T-helper 17 cell (primary cell): Measurements from ENCODE around the gene AKAP14. TPM values are rescaled to one million over a fixed set of nuclear protein-coding genes. Genes with fewer than 3 reads are reported as not detected.
A peak's percentile ranks its signal among the peaks of the same experiment; 100 is the strongest.

Experiments
- ATAC-seq: fragments of 150-1000 bp; cut with Tn5 transposase; 2 replicates; pipeline ENCODE4 v1.10.0; 2021; ENCODE audit warnings: mild to moderate bottlenecking, moderate library complexity
- DNase-seq, 3 donors: peaks; one replicate each; pipeline versions ENCODE4 v3.0.0 to v3.0.0-alpha.2; 2020 to 2021
- H3K9me3 ChIP-seq: one replicate; pipeline ENCODE4 v1.7.0; 2013; ENCODE audit warnings: low read length, mild to moderate bottlenecking; ENCODE audit not compliant: control insufficient read depth, poor library complexity, severe bottlenecking
- H3K27ac Mint-ChIP-seq: one replicate; pipeline ENCODE4 v1.8.0; 2022; ENCODE audit warnings: mild to moderate bottlenecking, moderate library complexity, mixed read lengths
- H3K27me3 Mint-ChIP-seq: one replicate; pipeline ENCODE4 v1.8.0; 2022; ENCODE audit warnings: mixed read lengths
- H3K36me3 Mint-ChIP-seq: one replicate; pipeline ENCODE4 v1.8.0; 2022; ENCODE audit warnings: low read depth, mixed read lengths
- H3K4me1 Mint-ChIP-seq: one replicate; pipeline ENCODE4 v1.8.0; 2022; ENCODE audit warnings: mild to moderate bottlenecking, mixed read lengths
- H3K4me3 Mint-ChIP-seq: one replicate; pipeline ENCODE4 v1.8.0; 2022; ENCODE audit warnings: mild to moderate bottlenecking, moderate library complexity, mixed read lengths
- total RNA-seq, 4 donors: library from RNA in 2 of 4; stranded (reverse) in 2 of 4; gene quantifications; one replicate each; pipeline ENCODE4 v1.2.3 and lab custom pipeline; 2022 to 2026

AKAP14 gene
- total RNA-seq (not detected), total RNA-seq (lab: John Stamatoyannopoulos, UW) (0 reads per million in 2 donors)

DNA sequence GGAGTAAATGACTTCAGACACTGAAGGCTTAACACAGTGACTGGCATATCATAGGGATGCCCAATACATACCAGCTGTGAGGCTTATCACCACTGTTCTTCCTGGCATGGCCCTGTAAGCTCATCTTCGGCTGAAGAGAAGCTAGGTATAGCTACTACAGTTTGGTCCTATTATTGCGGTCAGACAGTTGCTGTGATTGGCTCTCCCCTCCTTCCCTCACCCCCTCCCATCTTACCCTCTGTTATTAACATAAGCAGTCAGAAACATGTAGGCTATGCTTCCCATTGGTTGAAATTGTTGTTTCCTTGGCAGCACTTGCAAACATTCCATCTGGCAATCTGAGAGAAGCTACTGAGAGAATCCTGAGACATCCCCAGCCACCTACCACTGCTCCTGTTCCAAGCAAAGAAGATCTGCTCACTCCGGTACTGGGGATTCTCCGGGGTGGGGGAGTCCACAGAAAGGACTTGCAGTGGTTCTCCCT is at the start of gene AKAP14:
AKAP14 (plus strand) TSS at position 51 of the 484 bp plus-strand sequence. CDS start 7,331 bp downstream, outside the sequence.
- ATAC-seq, result no peak
- Mint-ChIP-seq H3K4me1 (no peaks in the 10 kb centered on the region), H3K27me3 (no peaks in the 10 kb centered on the region)

GRCh38 chrX:119852382-119853353 is 43.0 kb upstream of the AKAP14 start, which contains the start of gene UPF3B:
Gene UPF3B, minus strand, starts transcription at chrX:119852963. Its CDS starts 35 bp downstream, at chrX:119852928.
- ATAC-seq, result peak; percentile 96
- H3K4me1 Mint-ChIP-seq, result peaks cover 12% of the 10 kb centered on the region
- H3K4me3 Mint-ChIP-seq, result peak within 1 kb of the TSS; percentile 100

More for the DNA sequence above, at the start of gene AKAP14:
- Mint-ChIP-seq H3K36me3 (no peaks in the 10 kb centered on the region), H3K4me3 (no peak within 1 kb of the TSS), H3K27ac (no peak within 1 kb of the TSS)
- no peaks in the 10 kb centered on the region for H3K9me3 ChIP-seq
- no peak for DNase-seq

GRCh38 chrX:119853444-119853843 is 42.2 kb upstream of the AKAP14 start:
- Mint-ChIP-seq H3K36me3 (peaks cover 4% of the 10 kb centered on the region), H3K4me3 (no peak overlapping the region), H3K27ac (peak overlapping the region; percentile 98), H3K4me1 (peaks cover 12% of the 10 kb centered on the region), H3K27me3 (peaks cover 5% of the 10 kb centered on the region)
- H3K9me3 ChIP-seq, result no peaks in the 10 kb centered on the region
- ATAC-seq, result no peak
- DNase-seq, result no peak

More at GRCh38 chrX:119852382-119853353, 43.0 kb upstream of the AKAP14 start, which contains the start of gene UPF3B:
- peak within 1 kb of the TSS; percentile 98 for H3K27ac Mint-ChIP-seq
- no peaks in the 10 kb centered on the region for H3K9me3 ChIP-seq
- peaks cover 5% of the 10 kb centered on the region for H3K27me3 Mint-ChIP-seq
- peaks cover 4% of the 10 kb centered on the region for H3K36me3 Mint-ChIP-seq
- DNase-seq, result peak; percentile 82 to 89 (median 85)

DNA sequence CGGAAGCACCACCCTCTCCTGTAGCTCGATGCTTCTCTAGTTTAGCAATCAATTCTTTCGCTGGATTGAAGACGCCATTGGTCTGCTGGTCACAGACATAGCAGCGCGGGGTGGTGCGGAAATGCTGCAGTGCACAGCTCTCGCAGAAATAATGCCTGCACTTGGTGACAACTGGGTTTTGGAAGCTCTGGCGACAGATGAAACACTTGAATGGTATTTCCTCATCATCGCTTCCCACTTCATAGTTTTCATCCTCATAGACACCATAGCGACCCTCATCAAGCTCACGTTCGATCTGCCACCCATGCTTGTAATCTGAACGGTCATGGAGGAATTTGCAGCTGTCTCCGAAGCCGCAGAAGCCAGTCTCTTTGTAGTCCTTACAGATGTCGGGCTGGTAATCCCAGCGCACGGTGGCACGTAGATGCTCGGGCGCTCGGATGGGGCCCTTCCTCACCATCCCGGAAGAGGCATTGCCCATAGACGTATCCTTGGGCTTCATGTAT is 25.0 kb upstream of the AKAP14 start:
- peak overlapping the region; percentile 99 for H3K27ac Mint-ChIP-seq
- H3K4me1 Mint-ChIP-seq, result peaks cover 11% of the 10 kb centered on the region
- H3K4me3 Mint-ChIP-seq, result peak overlapping the region; percentile 97
- H3K36me3 Mint-ChIP-seq, result no peaks in the 10 kb centered on the region
- no peaks in the 10 kb centered on the region for H3K27me3 Mint-ChIP-seq
- ATAC-seq (peak; percentile 25), DNase-seq (peak in 2 of 3 donors; percentile 10 to 13)
- H3K9me3 ChIP-seq, result no peaks in the 10 kb centered on the region

- Mint-ChIP-seq H3K27me3 (no peaks in the 10 kb centered on the region), H3K4me3 (peak overlapping the region; percentile 97), H3K4me1 (peaks cover 11% of the 10 kb centered on the region), H3K36me3 (no peaks in the 10 kb centered on the region), H3K27ac (peak overlapping the region; percentile 99)
- ATAC-seq, result peak; percentile 56
- no peak for DNase-seq
- no peaks in the 10 kb centered on the region for H3K9me3 ChIP-seq
These were observed 24.5 kb upstream of the AKAP14 start for GRCh38 chrX:119871245-119871598.

DNA sequence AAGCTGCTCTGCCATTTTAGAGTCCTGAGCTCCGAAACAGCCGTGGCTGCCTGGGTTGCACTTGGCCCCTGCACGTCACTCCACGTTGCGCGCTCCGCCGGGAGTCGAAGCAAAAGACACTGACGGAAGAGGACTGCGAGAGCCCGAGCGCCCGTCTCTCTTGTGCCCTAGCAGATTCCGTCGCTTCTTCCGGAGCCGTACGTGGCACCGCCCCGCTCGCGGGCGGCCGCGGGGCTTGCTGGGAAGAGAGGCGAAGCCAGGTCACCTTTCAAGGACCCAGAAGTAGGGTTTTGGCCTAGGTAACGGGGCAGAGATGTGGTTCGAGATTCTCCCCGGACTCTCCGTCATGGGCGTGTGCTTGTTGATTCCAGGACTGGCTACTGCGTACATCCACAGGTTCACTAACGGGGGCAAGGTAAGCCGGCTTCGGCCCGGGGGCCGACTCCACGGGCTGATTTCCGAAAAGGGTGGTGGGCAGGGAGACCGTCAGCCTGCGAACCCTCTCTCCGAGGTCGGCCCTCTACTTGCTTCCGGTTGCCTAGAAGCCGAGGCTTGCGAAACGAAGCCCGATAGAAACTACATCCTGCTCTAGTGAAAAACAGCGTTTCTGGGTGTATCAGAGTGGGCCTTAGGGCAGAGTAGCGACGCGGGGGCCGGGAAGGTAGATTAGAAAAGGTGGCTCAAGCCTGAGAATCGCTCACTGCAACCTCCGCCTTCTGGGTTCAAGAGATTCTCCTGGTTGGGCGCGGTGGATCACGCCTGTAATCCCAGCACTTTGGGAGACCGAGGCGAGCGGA is 23.9 kb upstream of the AKAP14 start, which contains the start of the genes NDUFA1 and RNF113A:
NDUFA1 (plus strand) TSS at position 234 of the 797 bp plus-strand sequence; CDS start at position 314, 80 bp downstream.
RNF113A (minus strand) TSS at position 135 of the 797 bp plus-strand sequence; CDS start at position 15, 120 bp downstream.
- peak within 1 kb of the TSS; percentile 97 for H3K4me3 Mint-ChIP-seq
- ATAC-seq (peak; percentile 91), DNase-seq (peak; percentile 69 to 76 (median 76))
- peaks cover 11% of the 10 kb centered on the region for H3K4me1 Mint-ChIP-seq
- no peaks in the 10 kb centered on the region for H3K36me3 Mint-ChIP-seq
- H3K27ac Mint-ChIP-seq, result peak within 1 kb of the TSS; percentile 99
- no peaks in the 10 kb centered on the region for H3K9me3 ChIP-seq
- no peaks in the 10 kb centered on the region for H3K27me3 Mint-ChIP-seq

DNA sequence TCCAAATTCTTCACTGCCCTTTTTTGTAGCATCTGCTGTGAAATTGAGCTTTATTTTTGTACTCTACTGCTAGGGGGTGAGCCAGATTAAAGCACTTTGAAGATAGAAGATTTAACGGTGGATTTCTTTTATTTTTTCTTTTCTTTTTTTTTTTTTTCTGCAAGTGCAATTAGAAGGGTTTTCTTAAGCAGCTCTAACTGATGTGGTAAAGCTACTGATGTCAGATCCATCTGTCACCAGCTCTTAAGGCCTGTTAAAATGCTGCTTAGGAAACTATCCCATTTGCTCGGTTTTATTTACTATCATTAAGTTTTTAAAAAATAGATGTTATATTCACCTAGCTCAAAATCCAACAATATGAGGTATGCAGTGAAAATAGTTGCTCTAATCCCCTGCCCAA is 17.0 kb upstream of the AKAP14 start:
- no peak for ATAC-seq
- H3K27ac Mint-ChIP-seq, result peak overlapping the region; percentile 85

GRCh38 chrX:119880076-119880475 is 15.6 kb upstream of the AKAP14 start:
- DNase-seq (no peak), ATAC-seq (no peak)
- no peaks in the 10 kb centered on the region for H3K36me3 Mint-ChIP-seq
- no peak overlapping the region for H3K4me3 Mint-ChIP-seq
- H3K9me3 ChIP-seq, result no peaks in the 10 kb centered on the region
- H3K27ac Mint-ChIP-seq, result peak overlapping the region; percentile 85
- peaks cover 7% of the 10 kb centered on the region for H3K4me1 Mint-ChIP-seq
- H3K27me3 Mint-ChIP-seq, result no peaks in the 10 kb centered on the region

More for the DNA sequence above, 17.0 kb upstream of the AKAP14 start:
- H3K4me1 Mint-ChIP-seq, result peaks cover 7% of the 10 kb centered on the region
- no peak overlapping the region for H3K4me3 Mint-ChIP-seq
- H3K36me3 Mint-ChIP-seq, result no peaks in the 10 kb centered on the region
- no peaks in the 10 kb centered on the region for H3K9me3 ChIP-seq
- no peak for DNase-seq
- H3K27me3 Mint-ChIP-seq, result no peaks in the 10 kb centered on the region

DNA sequence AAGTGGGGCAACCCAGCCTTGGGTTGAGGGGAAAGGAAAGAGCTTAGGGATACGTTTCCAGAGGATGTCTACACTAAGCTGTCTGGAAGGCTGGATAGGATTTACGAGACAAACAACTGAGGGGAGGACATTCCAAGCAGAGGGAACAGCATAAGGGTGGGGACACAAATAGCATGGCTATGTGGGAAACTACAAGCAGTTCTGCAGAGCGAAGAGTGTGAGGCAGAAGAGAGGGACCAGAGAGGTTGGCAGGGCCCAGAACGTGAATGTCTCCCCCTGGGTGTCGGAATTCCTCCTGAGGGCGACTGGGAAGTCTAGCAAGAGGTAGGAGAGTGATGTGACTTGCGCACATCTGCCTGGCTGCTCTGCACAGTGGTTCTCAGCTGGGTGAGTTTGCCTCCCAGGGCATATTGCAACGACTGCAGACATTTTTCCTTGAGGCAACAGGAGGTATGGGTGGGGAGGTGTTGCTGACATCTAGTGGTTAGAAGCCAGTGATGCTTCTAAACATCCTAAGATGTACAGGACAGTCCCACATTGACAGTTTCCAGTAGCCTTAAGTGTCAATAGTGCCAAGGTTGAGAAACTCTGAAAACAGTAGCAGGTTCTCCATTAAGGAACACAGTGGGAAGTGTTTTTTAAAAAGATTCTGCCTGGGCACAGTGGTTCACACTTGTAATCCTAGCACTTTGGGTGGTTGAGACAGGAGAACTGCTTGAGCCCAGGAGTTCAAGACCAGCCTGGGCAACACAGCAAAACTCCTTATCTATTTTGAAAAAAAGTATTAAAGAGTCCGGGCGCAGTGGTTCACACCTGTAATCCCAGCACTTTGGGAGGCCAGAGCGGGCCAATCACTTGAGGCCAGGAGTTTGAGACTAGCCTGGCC is 14.9 kb upstream of the AKAP14 start:
- peak; percentile 91 for ATAC-seq
- H3K4me1 Mint-ChIP-seq, result peaks cover 7% of the 10 kb centered on the region
- H3K27ac Mint-ChIP-seq, result peak overlapping the region; percentile 85
- H3K4me3 Mint-ChIP-seq, result no peak overlapping the region
- DNase-seq, result no peak
- H3K27me3 Mint-ChIP-seq, result no peaks in the 10 kb centered on the region
- H3K9me3 ChIP-seq, result no peaks in the 10 kb centered on the region
- H3K36me3 Mint-ChIP-seq, result no peaks in the 10 kb centered on the region

GRCh38 chrX:119885554-119886428 is 9.9 kb upstream of the AKAP14 start:
- Mint-ChIP-seq H3K4me3 (peak overlapping the region; percentile 33), H3K27ac (peak overlapping the region; percentile 51), H3K4me1 (peaks cover 4% of the 10 kb centered on the region), H3K36me3 (no peaks in the 10 kb centered on the region), H3K27me3 (no peaks in the 10 kb centered on the region)
- no peaks in the 10 kb centered on the region for H3K9me3 ChIP-seq
- ATAC-seq, result peak; percentile 78
- no peak for DNase-seq

DNA sequence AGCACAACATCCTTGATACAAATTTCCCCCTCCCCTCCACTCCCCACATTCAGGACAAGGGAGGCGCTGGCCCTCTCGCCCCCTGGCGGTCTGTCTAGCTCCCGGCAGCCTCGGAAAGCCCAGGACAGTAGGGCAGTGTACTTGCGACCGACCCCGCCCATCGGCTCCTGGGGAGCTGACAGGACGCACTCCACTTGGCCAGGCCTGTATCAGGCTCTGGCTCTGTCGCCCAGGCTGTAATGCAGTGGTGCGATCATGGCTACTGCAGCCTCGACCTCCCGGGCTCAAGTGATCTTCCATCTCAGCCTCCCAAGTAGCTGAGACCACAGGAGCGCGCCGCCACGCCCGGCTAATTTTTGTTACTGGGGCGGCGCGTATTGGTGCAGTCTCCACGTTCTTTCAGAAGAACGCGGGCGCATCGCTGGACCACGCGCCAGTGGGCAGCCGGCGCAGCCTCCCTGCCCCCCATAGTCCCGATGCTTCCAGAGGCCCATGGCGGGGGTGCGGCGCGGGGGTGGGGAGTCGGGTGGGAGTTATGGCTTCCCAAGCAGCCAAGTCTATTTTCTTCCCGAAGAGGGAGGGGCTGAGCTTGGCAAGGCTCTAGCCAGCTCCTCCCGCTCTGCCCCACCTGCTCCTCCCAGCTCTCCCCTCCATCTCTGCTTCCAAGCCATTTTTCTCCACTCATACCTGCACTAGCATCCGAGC is 7.8 kb upstream of the AKAP14 start:
- no peaks in the 10 kb centered on the region for H3K9me3 ChIP-seq
- Mint-ChIP-seq H3K4me3 (peak overlapping the region; percentile 50), H3K4me1 (peaks cover 4% of the 10 kb centered on the region), H3K36me3 (no peaks in the 10 kb centered on the region), H3K27me3 (no peaks in the 10 kb centered on the region), H3K27ac (no peak overlapping the region)
- peak; percentile 34 to 41 (median 39) for DNase-seq
- ATAC-seq, result peak; percentile 78
